Esophagus squamous epithelium (tissue), 4 donors: ENCODE results near the gene UFSP2.

Experiments
- CTCF ChIP-seq, 6 experiments: fragments of 450-650 bp in 4 of 6; fragments of 200-600 bp in 2 of 6; sonication (generic) in 2 of 6; IDR thresholded peaks; one replicate each; pipeline ENCODE4 v1.5.1; 2016 to 2019; ENCODE audit warnings: antibody characterized with exemption in 6 of 6, mild to moderate bottlenecking in 4 of 6, moderate library complexity in 4 of 6
- POLR2A ChIP-seq, 4 donors: fragments of 450-650 bp; IDR thresholded peaks; one replicate each; pipeline ENCODE4 v1.6.1; 2017; ENCODE audit warnings: antibody characterized with exemption in 4 of 4, mild to moderate bottlenecking in 4 of 4, moderate library complexity in 3 of 4

DNA sequence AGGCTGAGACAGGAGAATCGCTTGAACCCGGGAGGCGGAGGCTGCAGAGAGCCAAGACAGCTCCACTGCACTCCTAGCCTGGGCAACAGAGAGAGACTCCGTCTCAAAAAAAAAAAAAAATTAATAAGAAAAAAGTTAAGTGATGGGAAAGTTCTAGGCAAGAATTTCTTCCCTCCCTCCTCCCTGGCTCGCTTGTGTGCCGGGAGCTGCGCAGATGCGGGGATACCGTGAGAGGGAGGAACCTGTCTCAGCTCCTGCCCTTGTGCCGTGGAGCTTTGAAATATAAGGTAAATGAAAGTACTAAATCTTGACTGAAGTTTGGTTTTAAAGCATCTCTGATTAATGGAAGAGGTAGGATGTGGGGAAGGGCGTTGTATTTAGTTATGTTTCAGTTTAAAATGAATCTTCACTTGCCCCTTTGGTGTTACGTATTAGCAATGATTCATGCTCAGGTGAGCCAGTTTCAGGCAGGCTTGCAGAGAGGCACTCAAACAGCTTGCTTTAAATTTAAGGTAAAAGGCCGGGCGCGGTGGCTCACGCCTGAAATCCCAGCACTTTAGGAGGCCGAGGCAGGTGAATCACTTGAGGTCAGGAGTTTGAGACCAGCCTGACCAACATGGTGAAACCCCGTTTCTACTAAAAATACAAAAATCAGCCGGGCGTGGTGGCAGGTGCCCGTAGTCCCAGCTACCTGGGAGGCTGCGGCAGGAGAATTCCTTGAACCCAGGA lies 1.4 kb upstream of the UFSP2 start:
- no peak for TF ChIP-seq CTCF (IDR thresholded peaks at IDR 0.05)
- TF ChIP-seq POLR2A (IDR thresholded peaks at IDR 0.05): no peak
